GM12891 (cell line): Measurements from ENCODE around the gene OR7G1.

Experiments used
- PAX5 ChIP-seq: IDR thresholded peaks from 2 replicates; pipeline ENCODE4 v1.6.1; 2011; ENCODE audit warnings: low read length, moderate library complexity, mild to moderate bottlenecking; ENCODE audit not compliant: insufficient read depth, severe bottlenecking
- POLR2A ChIP-seq: IDR thresholded peaks from 2 replicates; pipeline ENCODE4 v1.6.1; 2011; ENCODE audit warnings: low read depth, low read length, control low read depth
- POLR2AphosphoS5 ChIP-seq: IDR thresholded peaks from 2 replicates; pipeline ENCODE4 v1.6.1; 2011; ENCODE audit warnings: low read depth, low read length, control low read depth
- POU2F2 ChIP-seq: IDR thresholded peaks from 2 replicates; pipeline ENCODE4 v1.6.1; 2011; ENCODE audit warnings: low read depth, mild to moderate bottlenecking, control low read depth, low read length, moderate library complexity
- SPI1 ChIP-seq: IDR thresholded peaks from 2 replicates; pipeline ENCODE4 v1.6.1; 2011; ENCODE audit warnings: low read depth, low read length, control low read depth
- TAF1 ChIP-seq: IDR thresholded peaks from 2 replicates; pipeline ENCODE4 v1.6.1; 2011; ENCODE audit warnings: low read depth, low read length, control low read depth

- TF ChIP-seq TAF1 (no peak), POLR2A (no peak), POLR2AphosphoS5 (no peak), POU2F2 (no peak), SPI1 (no peak), PAX5 (no peak)
Observed at GRCh38 chr19:9115307-9115813, at the start of gene OR7G1.
